Heart right ventricle (tissue), 16 donors: ENCODE measurements around the gene ZNF506. TPM values are rescaled to one million over a fixed set of nuclear protein-coding genes. Genes with fewer than 3 reads are reported as not detected.
"Not testable (repeated sequence)": the region's sequence is repeated elsewhere in the genome, so short reads cannot be mapped to it uniquely, and the experiment has no call there.

ENCODE experiments used
- ATAC-seq, 8 donors: fragments of 200-7000 bp; cut with Tn5 transposase; one replicate each; pipeline ENCODE4 v1.9.1; 2020; ENCODE audit warnings: mild to moderate bottlenecking in 8 of 8, moderate library complexity in 8 of 8, moderate number of reproducible peaks in 1 of 8
- DNase-seq, 2 donors: peaks; one replicate each; pipeline ENCODE4 v3.0.0-alpha.2; 2020
- H3K27ac ChIP-seq, 10 donors: fragments of 200-600 bp; sonication (generic) in 2 of 10; one replicate each; pipeline versions ENCODE4 v1.5.0 to v1.8.0; 2020 to 2022; ENCODE audit warnings: mild to moderate bottlenecking in 3 of 10
- H3K27me3 ChIP-seq, 7 donors: fragments of 200-600 bp; one replicate each; pipeline ENCODE4 v1.8.0; 2021 to 2022; ENCODE audit warnings: mild to moderate bottlenecking in 2 of 7
- H3K36me3 ChIP-seq, 9 donors: fragments of 200-600 bp; sonication (generic) in 1 of 9; one replicate each; pipeline versions ENCODE4 v1.5.0 to v1.8.0; 2020 to 2022; ENCODE audit warnings: mild to moderate bottlenecking in 2 of 9
- H3K4me1 ChIP-seq, 9 donors: fragments of 200-600 bp; sonication (generic) in 1 of 9; one replicate each; pipeline versions ENCODE4 v1.5.0 to v1.8.0; 2020 to 2022; ENCODE audit warnings: mild to moderate bottlenecking in 4 of 9
- H3K4me3 ChIP-seq, 10 donors: fragments of 200-600 bp; sonication (generic) in 2 of 10; one replicate each; pipeline versions ENCODE4 v1.5.0 to v1.8.0; 2020 to 2022; ENCODE audit warnings: mild to moderate bottlenecking in 7 of 10, moderate library complexity in 2 of 10
- H3K9me3 ChIP-seq, 11 donors: fragments of 200-600 bp in 10 of 11; sonication (generic) in 2 of 11; one replicate each; pipeline versions ENCODE4 v1.5.0 to v1.8.0; 2013 to 2022; ENCODE audit warnings: mild to moderate bottlenecking in 2 of 11, control low read depth in 1 of 11, moderate library complexity in 1 of 11
- whole genome bisulfite sequencing, 2 donors: extraction: QIAGEN DNeasy Blood & Tissue Kit; methylation state at CpG; one replicate each; pipeline ENCODE4 v1.1.7; 2013; ENCODE audit warnings: inconsistent platforms in 1 of 2; 5-methylcytosine and 5-hydroxymethylcytosine counted together
- intact Hi-C, 10 donors: fragments of 100-400 bp; cut with DNase I; formaldehyde crosslinking; loops; one replicate each; pipeline versions ENCODE4 v1.11.1 to v1.14.2; 2022
- polyA plus RNA-seq, 2 donors: library from polyadenylated mRNA; stranded (reverse); fragments of 200-250 nt; gene quantifications; one replicate each; pipeline ENCODE4 v1.2.3, GENCODE V29; 2013
- total RNA-seq, 10 donors: library from RNA; stranded (reverse); fragmentation: NEBNext Ultra II Directional in 3 of 10; extraction: Animal tissue kit (Norgen Biotek cat#: 25700) in 3 of 10; gene quantifications; one replicate each; pipeline versions ENCODE4 v1.2.1 to v1.2.4, GENCODE V29; 2021 to 2023
- TF ChIP-seq, protein P1 (sequence below), 9 donors: fragments of 200-600 bp; sonication (generic) in 2 of 9; IDR thresholded peaks; one replicate each; pipeline versions ENCODE4 v1.5.0 to v1.8.0; 2021 to 2022; ENCODE audit warnings: antibody characterized with exemption in 9 of 9, mild to moderate bottlenecking in 5 of 9, moderate library complexity in 1 of 9
- donor health status: Arrhythmogenic right ventricular cardiomyopathy.
- donor health status: ischemic (EF 13 %, LVEDD 7.1; RV severe dilation, severe dysfunction).
- donor health status: healthy with polysubstance abuse.
- donor health status: DM: no; HTN: yes; CAD: no.
- donor health status: DM: no; HTN: no; CAD: no.
- donor health status: ischemic (EF 25% LVEDD 6.9; RV normal size, moderate dysfunction).
- donor health status: ischemic (EF 25% LVEDD 5.7; RV mildly dilated, moderate dysfunction).
- donor health status: healthy.
- donor health status: DM: yes; HTN: yes; CAD: no.
- donor health status: Ischemic cardiomyopathy.
- donor health status: ischemic (EF 35%, LVEDD 5.7; RV mildly dilated, moderate dysfunction).
- donor health status: nonischemic (EF 11% LVEDD 7.7; RV severe dilation, severe dysfunction).
- donor health status: DM: yes; HTN: yes; CAD: no.
- donor health status: PGD.
- donor health status: ischemic (EF 29% LVEDD 5.4; RV normal size, mild dysfunction).
- donor health status: nonischemic (EF 23%, LVEDD 6.1; RV moderate dilation, normal function).

The ZNF506 gene
- total and polyA plus RNA-seq, 12 donors = 3.3 to 17.0 (median 12.6) TPM

DNA sequence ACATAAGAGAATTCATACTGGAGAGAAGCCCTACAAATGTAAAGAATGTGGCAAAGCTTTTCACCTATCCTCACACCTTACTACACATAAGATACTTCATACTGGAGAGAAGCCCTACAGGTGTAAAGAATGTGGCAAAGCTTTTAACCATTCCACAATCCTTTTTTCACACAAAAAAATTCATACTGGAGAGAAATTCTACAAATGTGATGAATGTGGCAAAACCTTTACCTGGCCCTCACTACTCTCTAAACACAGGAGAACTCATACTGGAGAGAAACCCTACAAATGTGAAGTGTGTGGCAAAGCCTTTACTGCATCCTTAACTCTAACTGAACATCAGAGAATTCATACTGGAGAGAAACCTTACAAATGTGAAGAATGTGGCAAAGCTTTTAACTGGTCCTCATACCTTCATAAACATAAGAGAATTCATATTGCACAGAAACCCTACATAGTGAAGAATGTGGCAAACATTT lies 14.0 kb upstream of the ZNF506 start:
- intact Hi-C loops = no loop called here
- H3K36me3 ChIP-seq = no peaks in the 10 kb centered on the region
- H3K27me3 ChIP-seq = no peaks in the 10 kb centered on the region
- no peak overlapping the region for H3K27ac ChIP-seq
- H3K4me1 ChIP-seq = no peaks in the 10 kb centered on the region
- TF ChIP-seq, protein P1, sequence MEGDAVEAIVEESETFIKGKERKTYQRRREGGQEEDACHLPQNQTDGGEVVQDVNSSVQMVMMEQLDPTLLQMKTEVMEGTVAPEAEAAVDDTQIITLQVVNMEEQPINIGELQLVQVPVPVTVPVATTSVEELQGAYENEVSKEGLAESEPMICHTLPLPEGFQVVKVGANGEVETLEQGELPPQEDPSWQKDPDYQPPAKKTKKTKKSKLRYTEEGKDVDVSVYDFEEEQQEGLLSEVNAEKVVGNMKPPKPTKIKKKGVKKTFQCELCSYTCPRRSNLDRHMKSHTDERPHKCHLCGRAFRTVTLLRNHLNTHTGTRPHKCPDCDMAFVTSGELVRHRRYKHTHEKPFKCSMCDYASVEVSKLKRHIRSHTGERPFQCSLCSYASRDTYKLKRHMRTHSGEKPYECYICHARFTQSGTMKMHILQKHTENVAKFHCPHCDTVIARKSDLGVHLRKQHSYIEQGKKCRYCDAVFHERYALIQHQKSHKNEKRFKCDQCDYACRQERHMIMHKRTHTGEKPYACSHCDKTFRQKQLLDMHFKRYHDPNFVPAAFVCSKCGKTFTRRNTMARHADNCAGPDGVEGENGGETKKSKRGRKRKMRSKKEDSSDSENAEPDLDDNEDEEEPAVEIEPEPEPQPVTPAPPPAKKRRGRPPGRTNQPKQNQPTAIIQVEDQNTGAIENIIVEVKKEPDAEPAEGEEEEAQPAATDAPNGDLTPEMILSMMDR (IDR thresholded peaks at IDR 0.05) = no peak
- no peak overlapping the region for H3K4me3 ChIP-seq
- peaks cover 4 to 100% (median 79%) of the 10 kb centered on the region in 11 donors for H3K9me3 ChIP-seq
- no peak for DNase-seq
- no peak for ATAC-seq

DNA sequence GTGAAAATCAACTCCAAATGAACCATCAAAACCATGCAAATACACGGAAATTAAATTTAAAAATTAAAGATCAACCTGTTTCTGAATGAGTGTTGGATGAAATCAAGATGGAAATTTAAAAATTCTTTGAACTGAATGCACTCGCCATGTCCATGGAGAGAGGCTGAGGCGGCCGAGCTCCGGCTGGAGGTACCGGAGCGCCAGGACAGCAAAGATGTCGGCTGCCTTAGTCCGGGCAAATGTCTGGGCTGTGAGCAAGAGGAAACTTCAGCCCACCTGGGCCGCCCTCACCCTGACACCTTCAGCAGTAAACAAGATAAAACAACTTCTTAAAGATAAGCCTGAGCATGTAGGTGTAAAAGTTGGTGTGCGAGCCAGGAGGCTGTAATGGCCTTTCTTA lies 5.3 kb upstream of the ZNF506 start:
- WGBS, 2 donors = 91% methylated on average over 11 of the region's 11 CpGs
- no peaks in the 10 kb centered on the region for H3K27me3 ChIP-seq
- ATAC-seq = no peak
- H3K4me1 ChIP-seq = peaks cover 0 to 6% (median 0%) of the 10 kb centered on the region in 9 donors
- H3K9me3 ChIP-seq = peaks cover 0 to 90% (median 21%) of the 10 kb centered on the region in 11 donors
- H3K27ac ChIP-seq = no peak overlapping the region
- TF ChIP-seq, protein P1 (IDR thresholded peaks at IDR 0.05) = no peak
- H3K4me3 ChIP-seq = no peak overlapping the region
- intact Hi-C loops = loop anchor here in 1 of 10 donors (10.0 kb wide), 1 partner anchor 162 kb away; the partner anchor contains the start of genes ATP13A1 and ZNF101
- no peaks in the 10 kb centered on the region for H3K36me3 ChIP-seq
- DNase-seq = no peak

DNA sequence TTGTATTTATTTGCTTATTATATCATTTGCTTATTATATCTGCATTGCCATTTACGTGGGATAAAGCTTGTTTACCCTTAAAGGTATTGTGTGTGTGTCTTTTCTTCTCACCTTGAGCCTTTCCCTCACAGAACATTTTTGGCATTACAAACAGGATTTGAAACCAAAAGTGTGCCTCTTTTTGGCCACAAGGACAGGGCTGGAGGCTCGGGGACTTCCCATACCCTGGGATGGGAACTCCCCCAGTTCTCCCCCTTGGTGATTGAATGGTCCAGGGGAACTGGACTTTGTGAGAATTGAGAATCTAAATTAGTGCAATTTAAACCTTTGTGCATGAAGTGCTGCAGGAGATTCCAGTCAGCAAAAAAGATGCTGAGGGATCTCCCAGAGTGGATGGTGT lies 2.4 kb upstream of the ZNF506 start:
- intact Hi-C loops = loop anchor here in 4 of 10 donors (5.0 to 10.0 kb wide), 5 partner anchors 38 to 159 kb away; partner anchors contain the start of genes ZNF14 (in 2 of the 4), ZNF253 (in 2 of the 4), ATP13A1 (in 1 of the 4) and ZNF101 (in 1 of the 4)
- Histone ChIP-seq H3K4me3 (no peak overlapping the region), H3K27me3 (no peaks in the 10 kb centered on the region), H3K4me1 (peaks cover 0 to 25% (median 19%) of the 10 kb centered on the region in 9 donors), H3K9me3 (peaks cover 0 to 76% (median 6%) of the 10 kb centered on the region in 11 donors), H3K36me3 (peaks cover 0 to 15% (median 0%) of the 10 kb centered on the region in 9 donors), H3K27ac (no peak overlapping the region)
- DNase-seq (no peak), ATAC-seq (no peak)
- 83 to 85% methylated on average over 2 of the region's 2 CpGs for WGBS, 2 donors
- TF ChIP-seq, protein P1 (IDR thresholded peaks at IDR 0.05) = no peak

DNA sequence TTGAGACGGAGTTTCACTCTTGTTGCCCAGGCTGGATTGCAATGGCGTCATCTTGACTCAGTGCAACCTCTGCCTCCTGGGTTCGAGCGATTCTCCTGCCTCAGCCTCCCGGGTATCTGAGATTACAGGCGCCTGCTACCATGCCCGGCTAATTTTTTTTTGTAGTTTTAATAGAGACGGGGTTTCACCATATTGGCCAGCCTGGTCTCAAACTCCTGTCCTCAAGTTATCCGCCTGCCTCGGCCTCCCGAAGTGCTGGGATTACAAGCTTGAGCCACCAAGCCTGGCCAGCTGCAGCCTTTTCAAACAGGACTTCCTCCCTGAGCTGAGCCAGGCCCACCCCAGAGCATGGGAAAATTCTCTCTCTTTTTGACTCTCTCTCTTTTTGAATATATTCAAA lies 426 bp upstream of the ZNF506 start:
- Histone ChIP-seq H3K4me3 (peak overlapping the region; percentile 59 to 98 (median 73)), H3K36me3 (peaks cover 0 to 29% (median 0%) of the 10 kb centered on the region in 9 donors), H3K4me1 (peaks cover 0 to 38% (median 25%) of the 10 kb centered on the region in 9 donors), H3K9me3 (peaks cover 0 to 75% (median 1%) of the 10 kb centered on the region in 11 donors), H3K27ac (peak overlapping the region; percentile 26 to 99 (median 96))
- not testable (repeated sequence) for H3K27me3 ChIP-seq, DNase-seq
- intact Hi-C loops = loop anchor here in 4 of 10 donors (2.0 to 10.0 kb wide), 7 partner anchors 40 to 157 kb away; partner anchors contain the start of genes ZNF14 (in 3 of the 4), ZNF101 (in 2 of the 4), ZNF253 (in 2 of the 4) and ATP13A1 (in 1 of the 4)
- WGBS, 2 donors = 1 to 4% methylated on average over 11 of the region's 11 CpGs
- peak in 5 of 8 donors; percentile 23 to 47 (median 31) for ATAC-seq
